Kidney (tissue), 14 donors: ENCODE measurements around the gene ELF5. TPM values are rescaled to one million over a fixed set of nuclear protein-coding genes. Genes with fewer than 3 reads are reported as not detected.

ENCODE experiments used
- DNase-seq, 5 donors: peaks; one replicate each; pipeline ENCODE4 v3.0.0-alpha.2; 2013 to 2020
- FAIRE-seq: peaks from 2 replicates; lab custom pipeline; 2012; peaks lifted over from hg19 to GRCh38; lab: Jason Lieb, UNC
- H3K27ac ChIP-seq, 2 donors: one replicate each; pipeline ENCODE4 v1.7.0; 2013; ENCODE audit warnings: low read depth in 2 of 2, low read length in 2 of 2, inconsistent platforms in 1 of 2
- H3K27me3 ChIP-seq: one replicate; pipeline ENCODE4 v1.7.1; 2013; ENCODE audit warnings: low read length, inconsistent platforms; ENCODE audit not compliant: control insufficient read depth, insufficient read depth
- H3K36me3 ChIP-seq, 3 donors: one replicate each; pipeline versions ENCODE4 v1.7.0 to v1.7.1; 2013; ENCODE audit warnings: low read length in 3 of 3, control low read depth in 1 of 3, inconsistent platforms in 1 of 3; ENCODE audit not compliant: insufficient read depth in 3 of 3, control insufficient read depth in 2 of 3
- H3K4me1 ChIP-seq, 3 donors: one replicate each; pipeline versions ENCODE4 v1.7.0 to v1.7.1; 2013; ENCODE audit warnings: low read length in 3 of 3, inconsistent platforms in 1 of 3, low read depth in 1 of 3; ENCODE audit not compliant: control insufficient read depth in 2 of 3, insufficient read depth in 2 of 3
- H3K4me3 ChIP-seq, 3 donors: one replicate each; pipeline versions ENCODE4 v1.7.0 to v1.8.1; 2013; ENCODE audit warnings: low read length in 3 of 3, control low read depth in 1 of 3, inconsistent platforms in 1 of 3
- H3K9ac ChIP-seq, 3 donors: one replicate each; pipeline versions ENCODE4 v1.7.0 to v1.7.1; 2013; ENCODE audit warnings: low read length in 3 of 3, control low read depth in 1 of 3, inconsistent platforms in 1 of 3
- H3K9me3 ChIP-seq, 3 donors: one replicate each; pipeline versions ENCODE4 v1.7.0 to v1.7.1; 2013; ENCODE audit warnings: low read length in 3 of 3, control low read depth in 1 of 3, inconsistent platforms in 1 of 3; ENCODE audit not compliant: control insufficient read depth in 2 of 3, insufficient read depth in 1 of 3
- intact Hi-C: fragments of 100-400 bp; cut with DNase I; formaldehyde crosslinking; loops from one replicate; pipeline ENCODE4 v1.11.1; 2022
- polyA plus RNA-seq: library from polyadenylated mRNA; stranded (reverse); fragments of 350-450 nt; fragmentation: Illumina TruSeq; extraction: RNeasy Lipid Tissue Mini Kit (QIAGEN cat#74804); gene quantifications from one replicate; pipeline ENCODE4 v1.2.3, GENCODE V29; 2014; ENCODE audit warnings: low read depth, low replicate concordance; ENCODE audit not compliant: insufficient read depth
- total RNA-seq: library from RNA; stranded (reverse); fragmentation: NEBNext Ultra II Directional; extraction: Animal tissue kit (Norgen Biotek cat#: 25700); gene quantifications from one replicate; pipeline ENCODE4 v1.2.1, GENCODE V29; 2021
- TF ChIP-seq, protein P1 (sequence below): IDR thresholded peaks from 3 replicates; pipeline ENCODE4 v1.5.1; 2012; ENCODE audit warnings: mild to moderate bottlenecking, moderate library complexity, borderline replicate concordance; ENCODE audit not compliant: insufficient read depth; ENCODE audit errors: extremely low read depth
- donor health status: control.
- donor health status: control.
- donor health status: control.
- donor health status: control.
- donor health status: control.
- donor health status: DM: yes; HTN: yes; CAD: no.
- donor health status: Normal renal cell carcinoma (clear cell type).

The ELF5 gene
- total and polyA plus RNA-seq, 2 donors from 2014 or later: 0.94 to 18.9 TPM

- H3K27me3 ChIP-seq: no peaks in the 10 kb centered on the region
- H3K4me3 ChIP-seq: no peak overlapping the region
- H3K9ac ChIP-seq: no peak overlapping the region
- intact Hi-C loops: no loop called here
- H3K4me1 ChIP-seq: no peaks in the 10 kb centered on the region
- H3K9me3 ChIP-seq: no peaks in the 10 kb centered on the region
- DNase-seq (no peak), FAIRE-seq (no peak)
- no peak overlapping the region for H3K27ac ChIP-seq
- TF ChIP-seq, protein P1, sequence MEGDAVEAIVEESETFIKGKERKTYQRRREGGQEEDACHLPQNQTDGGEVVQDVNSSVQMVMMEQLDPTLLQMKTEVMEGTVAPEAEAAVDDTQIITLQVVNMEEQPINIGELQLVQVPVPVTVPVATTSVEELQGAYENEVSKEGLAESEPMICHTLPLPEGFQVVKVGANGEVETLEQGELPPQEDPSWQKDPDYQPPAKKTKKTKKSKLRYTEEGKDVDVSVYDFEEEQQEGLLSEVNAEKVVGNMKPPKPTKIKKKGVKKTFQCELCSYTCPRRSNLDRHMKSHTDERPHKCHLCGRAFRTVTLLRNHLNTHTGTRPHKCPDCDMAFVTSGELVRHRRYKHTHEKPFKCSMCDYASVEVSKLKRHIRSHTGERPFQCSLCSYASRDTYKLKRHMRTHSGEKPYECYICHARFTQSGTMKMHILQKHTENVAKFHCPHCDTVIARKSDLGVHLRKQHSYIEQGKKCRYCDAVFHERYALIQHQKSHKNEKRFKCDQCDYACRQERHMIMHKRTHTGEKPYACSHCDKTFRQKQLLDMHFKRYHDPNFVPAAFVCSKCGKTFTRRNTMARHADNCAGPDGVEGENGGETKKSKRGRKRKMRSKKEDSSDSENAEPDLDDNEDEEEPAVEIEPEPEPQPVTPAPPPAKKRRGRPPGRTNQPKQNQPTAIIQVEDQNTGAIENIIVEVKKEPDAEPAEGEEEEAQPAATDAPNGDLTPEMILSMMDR: no peak
- no peaks in the 10 kb centered on the region for H3K36me3 ChIP-seq
Measured at GRCh38 chr11:34558673-34559072, 45.1 kb upstream of the ELF5 start.

GRCh38 chr11:34558211-34558610, 44.6 kb upstream of the ELF5 start:
- Histone ChIP-seq H3K36me3 (no peaks in the 10 kb centered on the region), H3K27ac (no peak overlapping the region), H3K27me3 (no peaks in the 10 kb centered on the region), H3K4me3 (no peak overlapping the region), H3K9ac (no peak overlapping the region), H3K9me3 (no peaks in the 10 kb centered on the region), H3K4me1 (no peaks in the 10 kb centered on the region)
- FAIRE-seq (no peak), DNase-seq (no peak)
- TF ChIP-seq, protein P1: no peak
- intact Hi-C loops: no loop called here

DNA sequence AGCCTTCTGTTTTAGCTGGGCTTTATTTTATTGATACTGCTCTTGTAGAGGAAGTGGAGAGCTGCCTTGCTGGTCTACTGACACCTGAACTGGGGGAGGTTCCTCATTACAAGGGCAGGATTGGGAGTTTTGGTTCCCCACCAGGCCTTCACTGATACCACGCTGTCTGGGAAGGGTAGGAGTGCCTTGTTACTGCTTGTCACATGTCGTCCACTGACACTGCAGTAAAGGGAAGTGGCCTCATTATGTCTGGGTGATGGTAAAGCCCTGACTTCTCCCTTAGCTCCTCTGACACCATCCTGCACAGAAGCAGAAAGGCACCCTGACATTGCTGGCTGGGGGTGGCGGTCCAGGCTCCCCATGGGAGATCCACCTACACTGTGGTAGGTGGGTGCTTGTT, 38.7 kb upstream of the ELF5 start:
- FAIRE-seq (no peak), DNase-seq (no peak)
- Histone ChIP-seq H3K9me3 (no peaks in the 10 kb centered on the region), H3K9ac (no peak overlapping the region), H3K36me3 (no peaks in the 10 kb centered on the region), H3K27me3 (no peaks in the 10 kb centered on the region), H3K4me3 (no peak overlapping the region), H3K27ac (no peak overlapping the region), H3K4me1 (no peaks in the 10 kb centered on the region)
- intact Hi-C loops: no loop called here
- TF ChIP-seq, protein P1: no peak

GRCh38 chr11:34549271-34549670, 35.7 kb upstream of the ELF5 start:
- DNase-seq (peak in 2 of 5 donors; percentile 48 to 53), FAIRE-seq (no peak)
- Histone ChIP-seq H3K9ac (no peak overlapping the region), H3K36me3 (no peaks in the 10 kb centered on the region), H3K4me1 (no peaks in the 10 kb centered on the region), H3K4me3 (no peak overlapping the region), H3K9me3 (no peaks in the 10 kb centered on the region), H3K27me3 (no peaks in the 10 kb centered on the region), H3K27ac (no peak overlapping the region)
- TF ChIP-seq, protein P1: no peak
- intact Hi-C loops: no loop called here
